Mesenchymal stem cell (in vitro differentiated cells and primary cell): Measurements from ENCODE around the gene AKAP6.

ENCODE experiments used
- DNase-seq: peaks from one replicate; pipeline ENCODE4 v3.0.0-alpha.2; 2013
- H2AFZ ChIP-seq: one replicate; pipeline ENCODE4 v1.6.1; 2013; ENCODE audit warnings: low read depth, mild to moderate bottlenecking, control low read depth, inconsistent platforms, low read length, moderate library complexity
- H2AK5ac ChIP-seq: 2 replicates; pipeline ENCODE4 v1.6.1; 2013; ENCODE audit warnings: low read length, moderate library complexity, mild to moderate bottlenecking, inconsistent platforms; ENCODE audit not compliant: severe bottlenecking
- H2BK120ac ChIP-seq: one replicate; pipeline ENCODE4 v1.6.1; 2013; ENCODE audit warnings: low read depth, mild to moderate bottlenecking, inconsistent platforms, low read length, moderate library complexity
- H2BK12ac ChIP-seq, 2 experiments: one replicate each; pipeline ENCODE4 v1.6.1; 2013; ENCODE audit warnings: inconsistent platforms in 2 of 2, low read length in 2 of 2, mild to moderate bottlenecking in 2 of 2, moderate library complexity in 2 of 2, control low read depth in 1 of 2
- H2BK15ac ChIP-seq: one replicate; pipeline ENCODE4 v1.6.1; 2013; ENCODE audit warnings: mild to moderate bottlenecking, low read depth, inconsistent platforms; ENCODE audit not compliant: poor library complexity, severe bottlenecking
- H2BK5ac ChIP-seq: 2 replicates; pipeline ENCODE4 v1.6.1; 2013; ENCODE audit warnings: low read depth, mild to moderate bottlenecking, low read length, control low read depth, inconsistent platforms; ENCODE audit not compliant: poor library complexity, severe bottlenecking
- H3K14ac ChIP-seq, 2 experiments: one replicate each; pipeline ENCODE4 v1.6.1; 2013; ENCODE audit warnings: inconsistent platforms in 2 of 2, low read length in 2 of 2, control low read depth in 1 of 2, mild to moderate bottlenecking in 1 of 2, moderate library complexity in 1 of 2
- H3K18ac ChIP-seq, 2 experiments: one replicate each; pipeline ENCODE4 v1.6.1; 2013; ENCODE audit warnings: inconsistent platforms in 2 of 2, low read length in 2 of 2, control low read depth in 1 of 2, low read depth in 1 of 2, mild to moderate bottlenecking in 1 of 2
- H3K23ac ChIP-seq, 2 experiments: one replicate each; pipeline ENCODE4 v1.6.1; 2013; ENCODE audit warnings: inconsistent platforms in 2 of 2, low read length in 2 of 2, mild to moderate bottlenecking in 2 of 2, moderate library complexity in 2 of 2, control low read depth in 1 of 2
- H3K27ac ChIP-seq: 2 replicates; pipeline ENCODE4 v1.5.1; 2013; ENCODE audit warnings: mild to moderate bottlenecking, moderate library complexity, low read length, control low read depth, inconsistent platforms; ENCODE audit not compliant: poor library complexity, severe bottlenecking
- H3K27me3 ChIP-seq, 2 experiments: 2 replicates each; pipeline versions ENCODE4 v1.6.1 to v1.7.0; 2013; ENCODE audit warnings: low read length in 2 of 2, mild to moderate bottlenecking in 2 of 2, moderate library complexity in 2 of 2, control low read depth in 1 of 2, inconsistent platforms in 1 of 2; ENCODE audit not compliant: control insufficient read depth in 1 of 2, insufficient read depth in 1 of 2
- H3K36me3 ChIP-seq, 2 experiments: 2 replicates each; pipeline versions ENCODE4 v1.6.1 to v1.7.0; 2013; ENCODE audit warnings: low read length in 2 of 2, control low read depth in 1 of 2, inconsistent platforms in 1 of 2, low read depth in 1 of 2, mild to moderate bottlenecking in 1 of 2; ENCODE audit not compliant: insufficient read depth in 2 of 2, control insufficient read depth in 1 of 2
- H3K4ac ChIP-seq, 2 experiments: one replicate each; pipeline ENCODE4 v1.6.1; 2013; ENCODE audit warnings: inconsistent platforms in 2 of 2, low read length in 2 of 2, mild to moderate bottlenecking in 2 of 2, moderate library complexity in 2 of 2, control low read depth in 1 of 2, low read depth in 1 of 2
- H3K4me1 ChIP-seq: 2 replicates; pipeline ENCODE4 v1.6.1; 2013; ENCODE audit warnings: low read depth, low read length, control low read depth; ENCODE audit not compliant: control insufficient read depth, insufficient read depth
- H3K4me2 ChIP-seq: 2 replicates; pipeline ENCODE4 v1.6.1; 2013; ENCODE audit warnings: low read length, mild to moderate bottlenecking, inconsistent platforms; ENCODE audit not compliant: poor library complexity, severe bottlenecking
- H3K4me3 ChIP-seq, 2 experiments: 2 replicates each; pipeline versions ENCODE4 v1.5.1 to v1.7.0; 2013; ENCODE audit warnings: low read length in 2 of 2, mild to moderate bottlenecking in 2 of 2, control low read depth in 1 of 2, low read depth in 1 of 2; ENCODE audit not compliant: insufficient read depth in 1 of 2
- H3K79me1 ChIP-seq: replicated peaks from 2 replicates; pipeline ENCODE4 v1.6.1; 2013; ENCODE audit warnings: mild to moderate bottlenecking, control low read depth, low read length, inconsistent platforms; ENCODE audit not compliant: poor library complexity, severe bottlenecking
- H3K9ac ChIP-seq: 2 replicates; pipeline ENCODE4 v1.7.0; 2013; ENCODE audit warnings: mild to moderate bottlenecking, low read length, moderate library complexity
- H3K9me3 ChIP-seq: 2 replicates; pipeline ENCODE4 v1.7.0; 2013; ENCODE audit warnings: mild to moderate bottlenecking, low read length; ENCODE audit not compliant: control insufficient read depth
- H4K8ac ChIP-seq: one replicate; pipeline ENCODE4 v1.6.1; 2013; ENCODE audit warnings: inconsistent platforms, mild to moderate bottlenecking, low read length, moderate library complexity
- H4K91ac ChIP-seq: one replicate; pipeline ENCODE4 v1.6.1; 2013; ENCODE audit warnings: mild to moderate bottlenecking, low read length, inconsistent platforms
- WGBS: methylation state at CpG from one replicate; pipeline ENCODE4 v1.1.7; 2013; ENCODE audit warnings: mixed read lengths; 5-methylcytosine and 5-hydroxymethylcytosine counted together

Gene AKAP6

GRCh38 chr14:32349322-32349721 is 20.2 kb downstream of the AKAP6 start:
- H3K9ac ChIP-seq, result no peak overlapping the region
- H3K4ac ChIP-seq, result no peak overlapping the region
- no peaks in the 10 kb centered on the region for H3K27me3 ChIP-seq
- no peak overlapping the region for H2BK5ac ChIP-seq
- no peaks in the 10 kb centered on the region for H3K79me1 ChIP-seq
- H2BK12ac ChIP-seq, result no peak overlapping the region
- H3K36me3 ChIP-seq, result no peaks in the 10 kb centered on the region
- no peaks in the 10 kb centered on the region for H3K4me1 ChIP-seq
- no peak overlapping the region for H2BK15ac ChIP-seq
- no peaks in the 10 kb centered on the region for H3K9me3 ChIP-seq
- 99% methylated on average over 4 of the region's 4 CpGs for WGBS
- no peak overlapping the region for H3K18ac ChIP-seq
- H3K4me2 ChIP-seq, result no peak overlapping the region
- no peak for DNase-seq
- H2AK5ac ChIP-seq, result no peak overlapping the region
- H2AFZ ChIP-seq, result no peak overlapping the region
- no peak overlapping the region for H2BK120ac ChIP-seq
- H3K4me3 ChIP-seq, result no peak overlapping the region
- no peak overlapping the region for H4K91ac ChIP-seq
- H4K8ac ChIP-seq, result no peak overlapping the region
- H3K14ac ChIP-seq, result no peak overlapping the region
- H3K27ac ChIP-seq, result no peak overlapping the region
- no peak overlapping the region for H3K23ac ChIP-seq

DNA sequence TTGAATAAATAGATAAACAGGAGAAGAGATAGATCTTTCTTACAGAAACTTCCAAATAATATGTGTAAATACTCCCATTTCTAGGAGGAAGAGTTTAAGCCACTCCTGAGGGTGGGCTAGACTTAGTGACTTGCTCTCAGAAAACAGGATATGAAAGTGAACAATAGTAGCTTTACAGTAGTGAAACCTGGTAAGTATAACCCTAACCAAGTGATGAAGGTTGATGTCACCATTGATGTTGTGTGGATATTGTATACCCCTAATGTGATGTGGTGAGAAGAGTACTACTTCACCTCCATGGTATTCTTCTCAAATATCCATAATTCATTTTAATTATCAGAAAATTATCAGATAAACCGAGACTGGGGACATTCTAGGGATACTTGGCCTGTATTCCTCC is 20.9 kb downstream of the AKAP6 start:
- Histone ChIP-seq H3K9ac (no peak overlapping the region), H2BK5ac (no peak overlapping the region)

GRCh38 chr14:32352631-32353030 is 23.5 kb downstream of the AKAP6 start:
- Histone ChIP-seq H2BK5ac (no peak overlapping the region), H3K27ac (no peak overlapping the region), H2AFZ (no peak overlapping the region), H3K4me3 (no peak overlapping the region), H3K4me1 (no peaks in the 10 kb centered on the region), H2BK120ac (no peak overlapping the region), H3K4ac (no peak overlapping the region), H3K4me2 (no peak overlapping the region), H3K18ac (no peak overlapping the region), H4K8ac (no peak overlapping the region), H3K36me3 (no peaks in the 10 kb centered on the region), H3K9me3 (no peaks in the 10 kb centered on the region), H2AK5ac (no peak overlapping the region), H3K27me3 (no peaks in the 10 kb centered on the region), H3K9ac (no peak overlapping the region), H3K14ac (no peak overlapping the region), H2BK12ac (no peak overlapping the region), H2BK15ac (no peak overlapping the region), H3K23ac (no peak overlapping the region), H3K79me1 (no peaks in the 10 kb centered on the region), H4K91ac (no peak overlapping the region)
- DNase-seq, result no peak
- 53% methylated on average over 3 of the region's 4 CpGs for WGBS

More for the DNA sequence above, 20.9 kb downstream of the AKAP6 start:
- Histone ChIP-seq H3K4ac (no peak overlapping the region), H4K91ac (no peak overlapping the region), H2AK5ac (no peak overlapping the region), H3K23ac (no peak overlapping the region), H3K79me1 (no peaks in the 10 kb centered on the region), H2BK120ac (no peak overlapping the region), H3K4me2 (no peak overlapping the region), H3K4me3 (no peak overlapping the region), H4K8ac (no peak overlapping the region), H3K27ac (no peak overlapping the region), H2BK12ac (no peak overlapping the region), H3K18ac (no peak overlapping the region), H3K4me1 (no peaks in the 10 kb centered on the region), H3K14ac (no peak overlapping the region), H2AFZ (no peak overlapping the region), H3K27me3 (no peaks in the 10 kb centered on the region), H3K36me3 (no peaks in the 10 kb centered on the region), H2BK15ac (no peak overlapping the region), H3K9me3 (no peaks in the 10 kb centered on the region)
- no peak for DNase-seq
- 42% methylated on average over 1 of the region's 1 CpG for WGBS

- H3K79me1 ChIP-seq, result no peaks in the 10 kb centered on the region
Observed at GRCh38 chr14:32354716-32355115, 25.6 kb downstream of the AKAP6 start.

More at GRCh38 chr14:32354716-32355115, 25.6 kb downstream of the AKAP6 start:
- Histone ChIP-seq H3K27ac (no peak overlapping the region), H3K36me3 (no peaks in the 10 kb centered on the region), H3K18ac (no peak overlapping the region), H3K14ac (no peak overlapping the region), H4K91ac (no peak overlapping the region), H2BK15ac (no peak overlapping the region), H2AK5ac (no peak overlapping the region), H2AFZ (no peak overlapping the region), H3K4me2 (no peak overlapping the region), H3K4ac (no peak overlapping the region), H3K23ac (no peak overlapping the region), H2BK120ac (no peak overlapping the region), H3K27me3 (no peaks in the 10 kb centered on the region), H2BK5ac (no peak overlapping the region), H3K4me1 (no peaks in the 10 kb centered on the region), H3K9me3 (no peaks in the 10 kb centered on the region), H3K4me3 (no peak overlapping the region), H4K8ac (no peak overlapping the region), H2BK12ac (no peak overlapping the region), H3K9ac (no peak overlapping the region)
- DNase-seq, result no peak
- WGBS, result 71% methylated on average over 3 of the region's 3 CpGs
